Suprapubic skin (tissue), 4 donors: ENCODE data around the gene SH3BGR. TPM values are rescaled to one million over a fixed set of nuclear protein-coding genes. Genes with fewer than 3 reads are reported as not detected.

ENCODE experiments used
- DNase-seq, 2 donors: peaks; one replicate each; pipeline ENCODE4 v3.0.0-alpha.2; 2019; ENCODE audit warnings: low spot score in 2 of 2
- H3K27ac ChIP-seq: fragments of 200-600 bp; sonication (generic); one replicate; pipeline ENCODE4 v1.5.1; 2019
- H3K27me3 ChIP-seq: fragments of 200-600 bp; sonication (generic); one replicate; pipeline ENCODE4 v1.5.1; 2019
- H3K36me3 ChIP-seq: fragments of 200-600 bp; sonication (generic); one replicate; pipeline ENCODE4 v1.5.1; 2019
- H3K4me1 ChIP-seq: fragments of 200-600 bp; sonication (generic); one replicate; pipeline ENCODE4 v1.5.1; 2019
- H3K4me3 ChIP-seq: fragments of 200-600 bp; sonication (generic); one replicate; pipeline ENCODE4 v1.5.1; 2019; ENCODE audit warnings: mild to moderate bottlenecking
- H3K9me3 ChIP-seq: fragments of 200-600 bp; sonication (generic); one replicate; pipeline ENCODE4 v1.5.1; 2019
- CTCF ChIP-seq, 2 donors: fragments of 200-600 bp in 1 of 2; fragments of 450-650 bp in 1 of 2; sonication (generic) in 1 of 2; IDR thresholded peaks; one replicate each; pipeline ENCODE4 v1.5.1; 2016 to 2019; ENCODE audit warnings: antibody characterized with exemption in 2 of 2, mild to moderate bottlenecking in 1 of 2, moderate library complexity in 1 of 2
- EP300 ChIP-seq: sonication (generic); formaldehyde crosslinking; IDR thresholded peaks from one replicate; pipeline ENCODE4 v1.6.1; 2017; ENCODE audit warnings: antibody characterized with exemption
- POLR2A ChIP-seq, 2 donors: fragments of 450-650 bp; IDR thresholded peaks; one replicate each; pipeline ENCODE4 v1.6.1; 2017; ENCODE audit warnings: antibody characterized with exemption in 2 of 2, mild to moderate bottlenecking in 2 of 2, moderate library complexity in 2 of 2
- POLR2AphosphoS5 ChIP-seq, 3 donors: sonication (generic); formaldehyde crosslinking; IDR thresholded peaks; one replicate each; pipeline ENCODE4 v1.6.1; 2017; ENCODE audit warnings: antibody characterized with exemption in 3 of 3
- WGBS: methylation state at CpG from one replicate; pipeline ENCODE4 v1.1.5; 2018; 5-methylcytosine and 5-hydroxymethylcytosine counted together
- total RNA-seq, 4 donors: library from RNA; depleted of rRNA; stranded (reverse); fragments of >200 nt; gene quantifications; one replicate each; pipeline ENCODE4 v1.1.0, GENCODE V29; 2016

Gene SH3BGR
- total RNA-seq, 4 donors from 2014 or later: 0.64 to 1.3 (median 0.68) TPM; not detected in 1

DNA sequence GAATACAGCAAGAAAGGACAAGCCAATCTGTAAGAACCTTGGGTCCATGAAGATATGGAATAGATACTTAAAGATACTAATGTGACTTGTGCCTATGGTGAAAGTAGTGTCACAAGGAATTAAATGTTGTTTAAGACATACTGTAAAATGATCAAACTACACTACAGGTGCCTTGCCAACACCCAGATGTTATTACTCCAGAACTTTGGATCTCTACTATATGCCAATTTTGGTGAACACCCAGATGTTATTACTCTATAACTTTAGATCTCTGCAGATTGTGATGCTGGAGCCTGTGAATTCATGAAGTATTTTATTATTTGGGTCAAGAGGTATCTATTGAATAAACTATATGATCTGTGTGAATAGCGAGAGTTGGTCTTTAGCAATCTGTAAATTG lies 101.1 kb downstream of the SH3BGR start:
- WGBS: 78% methylated on average over 1 of the region's 1 CpG
- DNase-seq: no peak
- Histone ChIP-seq H3K27ac (no peak overlapping the region), H3K4me1 (no peaks in the 10 kb centered on the region), H3K4me3 (no peak overlapping the region), H3K36me3 (no peaks in the 10 kb centered on the region), H3K27me3 (no peaks in the 10 kb centered on the region), H3K9me3 (no peaks in the 10 kb centered on the region)
- TF ChIP-seq POLR2AphosphoS5 (IDR thresholded peaks at IDR 0.05): no peak
- TF ChIP-seq EP300: no peak
- no peak for TF ChIP-seq POLR2A (IDR thresholded peaks at IDR 0.05)
- no peak for TF ChIP-seq CTCF (IDR thresholded peaks at IDR 0.05)

GRCh38 chr21:39553331-39553730 lies 101.6 kb downstream of the SH3BGR start:
- no peak for DNase-seq
- no peaks in the 10 kb centered on the region for H3K4me1 ChIP-seq
- H3K36me3 ChIP-seq: no peaks in the 10 kb centered on the region
- no peaks in the 10 kb centered on the region for H3K27me3 ChIP-seq
- H3K4me3 ChIP-seq: no peak overlapping the region
- no peak for TF ChIP-seq EP300
- no peak for TF ChIP-seq POLR2A (IDR thresholded peaks at IDR 0.05)
- TF ChIP-seq POLR2AphosphoS5 (IDR thresholded peaks at IDR 0.05): no peak
- TF ChIP-seq CTCF (IDR thresholded peaks at IDR 0.05): no peak
- H3K27ac ChIP-seq: no peak overlapping the region
- 27% methylated on average over 3 of the region's 3 CpGs for WGBS
- H3K9me3 ChIP-seq: no peaks in the 10 kb centered on the region

GRCh38 chr21:39555911-39556590 lies 104.3 kb downstream of the SH3BGR start:
- Histone ChIP-seq H3K9me3 (no peaks in the 10 kb centered on the region), H3K36me3 (no peaks in the 10 kb centered on the region), H3K27me3 (no peaks in the 10 kb centered on the region), H3K4me3 (no peak overlapping the region), H3K4me1 (no peaks in the 10 kb centered on the region), H3K27ac (no peak overlapping the region)
- WGBS: 63% methylated on average over 6 of the region's 6 CpGs
- DNase-seq: no peak
- no peak for TF ChIP-seq CTCF (IDR thresholded peaks at IDR 0.05)
- no peak for TF ChIP-seq EP300

DNA sequence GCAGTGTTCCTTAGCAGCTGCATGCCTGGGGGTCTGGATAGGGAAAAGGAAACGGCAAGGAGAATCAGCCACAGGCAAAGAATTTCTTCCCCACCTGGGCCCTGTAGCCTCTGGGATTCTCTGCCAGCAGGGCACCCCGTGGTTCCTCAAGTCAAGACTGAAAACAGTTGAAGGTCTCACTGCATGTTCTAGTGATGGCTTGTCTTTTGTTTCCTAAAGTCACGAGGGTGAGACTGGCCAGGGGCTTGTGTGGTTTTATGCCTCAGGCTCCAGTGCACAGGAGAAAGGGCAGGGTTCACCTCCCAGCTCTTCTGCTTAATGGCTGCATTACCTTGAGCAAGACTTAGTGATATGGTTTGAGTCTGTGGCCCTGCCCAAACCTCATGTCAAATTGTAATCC lies 107.7 kb downstream of the SH3BGR start:
- Histone ChIP-seq H3K27me3 (no peaks in the 10 kb centered on the region), H3K4me1 (no peaks in the 10 kb centered on the region), H3K27ac (no peak overlapping the region), H3K9me3 (no peaks in the 10 kb centered on the region), H3K4me3 (no peak overlapping the region), H3K36me3 (no peaks in the 10 kb centered on the region)
- no peak for DNase-seq
- TF ChIP-seq POLR2AphosphoS5 (IDR thresholded peaks at IDR 0.05) (no peak), CTCF (IDR thresholded peaks at IDR 0.05) (no peak), EP300 (no peak), POLR2A (IDR thresholded peaks at IDR 0.05) (no peak)
- WGBS: 30% methylated on average over 3 of the region's 3 CpGs

- no peak for DNase-seq
- H3K27ac ChIP-seq: no peak overlapping the region
- no peaks in the 10 kb centered on the region for H3K27me3 ChIP-seq
- 83% methylated on average over 2 of the region's 2 CpGs for WGBS
- H3K36me3 ChIP-seq: no peaks in the 10 kb centered on the region
- H3K4me3 ChIP-seq: no peak overlapping the region
- no peaks in the 10 kb centered on the region for H3K9me3 ChIP-seq
- H3K4me1 ChIP-seq: no peaks in the 10 kb centered on the region
- TF ChIP-seq POLR2AphosphoS5 (IDR thresholded peaks at IDR 0.05) (no peak), POLR2A (IDR thresholded peaks at IDR 0.05) (no peak), EP300 (no peak), CTCF (IDR thresholded peaks at IDR 0.05) (no peak)
These were observed 109.4 kb downstream of the SH3BGR start for GRCh38 chr21:39561140-39561539.
